T-cell (primary cell): ENCODE results near the gene CST6. TPM values are rescaled to one million over a fixed set of nuclear protein-coding genes. Genes with fewer than 3 reads are reported as not detected.

Source experiments
- ATAC-seq, 4 experiments: fragments of 200-7000 bp in 3 of 4; fragments of 150-1000 bp in 1 of 4; cut with Tn5 transposase; replicated peaks in 1 of 4; 1 replicate in 3 of 4; 2 replicates in 1 of 4; pipeline ENCODE4 v1.10.0; 2021; ENCODE audit warnings: moderate library complexity in 3 of 4, mild to moderate bottlenecking in 2 of 4, moderate number of reproducible peaks in 1 of 4
- CTCF ChIA-PET, 2 donors: fragments of 300-600 bp; sonication (Branson Sonifier 250); formaldehyde crosslinking; loops; one replicate each; lab custom pipeline; 2022; ENCODE audit warnings: antibody characterized with exemption in 2 of 2; lab: Charles Lee
- POLR2A ChIA-PET, 2 donors: fragments of 300-600 bp; sonication (Branson Sonifier 250); formaldehyde crosslinking; loops; one replicate each; lab custom pipeline; 2022; ENCODE audit warnings: antibody characterized with exemption in 2 of 2; lab: Charles Lee
- DNase-seq, 35 experiments: peaks; one replicate each; pipeline versions ENCODE4 v3.0.0 to v3.0.0-alpha.2; 2013 to 2023
- H3K27ac ChIP-seq: one replicate; pipeline ENCODE4 v1.5.1; 2013; ENCODE audit warnings: low read length
- H3K27me3 ChIP-seq, 2 experiments: replicated peaks in 1 of 2; 1 replicate in 1 of 2; 2 replicates in 1 of 2; pipeline versions ENCODE4 v1.6.1 to v1.7.0; 2013; ENCODE audit warnings: low read length in 1 of 2, mixed read lengths in 1 of 2; ENCODE audit not compliant: control insufficient read depth in 2 of 2, insufficient read depth in 2 of 2; ENCODE audit errors: extremely low read depth in 1 of 2
- H3K36me3 ChIP-seq, 2 donors: 1 replicate in 1 of 2; 2 replicates in 1 of 2; pipeline versions ENCODE4 v1.6.1 to v1.7.0; 2013; ENCODE audit warnings: low read length in 1 of 2; ENCODE audit not compliant: control insufficient read depth in 2 of 2, insufficient read depth in 1 of 2; ENCODE audit errors: extremely low read depth in 1 of 2
- H3K4me1 ChIP-seq, 2 experiments: 1 replicate in 1 of 2; 2 replicates in 1 of 2; pipeline versions ENCODE4 v1.6.1 to v1.7.0; 2013; ENCODE audit warnings: low read length in 2 of 2, mixed read lengths in 1 of 2; ENCODE audit not compliant: insufficient read depth in 2 of 2, control insufficient read depth in 1 of 2; ENCODE audit errors: extremely low read depth in 1 of 2
- H3K4me3 ChIP-seq, 2 donors: 1 replicate in 1 of 2; 2 replicates in 1 of 2; pipeline versions ENCODE4 v1.5.1 to v1.7.0; 2013; ENCODE audit warnings: mild to moderate bottlenecking in 2 of 2, low read length in 1 of 2, moderate library complexity in 1 of 2; ENCODE audit not compliant: control insufficient read depth in 1 of 2; ENCODE audit errors: extremely low read depth in 1 of 2
- H3K9me3 ChIP-seq: 2 replicates; pipeline ENCODE4 v1.7.0; 2013
- H3K27ac Mint-ChIP-seq, 2 donors: one replicate each; pipeline ENCODE4 v1.8.0; 2020 to 2021; ENCODE audit warnings: mild to moderate bottlenecking in 2 of 2, mixed read lengths in 2 of 2
- H3K27me3 Mint-ChIP-seq, 2 donors: one replicate each; pipeline ENCODE4 v1.8.0; 2021 to 2022; ENCODE audit warnings: mixed read lengths in 2 of 2
- H3K36me3 Mint-ChIP-seq: one replicate; pipeline ENCODE4 v1.8.0; 2021; ENCODE audit warnings: mixed read lengths
- H3K4me1 Mint-ChIP-seq, 3 donors: one replicate each; pipeline ENCODE4 v1.8.0; 2020 to 2022; ENCODE audit warnings: mixed read lengths in 3 of 3, mild to moderate bottlenecking in 1 of 3
- H3K4me3 Mint-ChIP-seq, 3 donors: one replicate each; pipeline ENCODE4 v1.8.0; 2020 to 2022; ENCODE audit warnings: mild to moderate bottlenecking in 3 of 3, mixed read lengths in 3 of 3, moderate library complexity in 3 of 3
- H3K9me3 Mint-ChIP-seq, 3 donors: one replicate each; pipeline ENCODE4 v1.8.0; 2020 to 2022; ENCODE audit warnings: mixed read lengths in 3 of 3
- WGBS: methylation state at CpG from one replicate; pipeline ENCODE4 v1.1.5; 2013; ENCODE audit warnings: missing lambda C conversion rate; ENCODE audit not compliant: insufficient coverage; 5-methylcytosine and 5-hydroxymethylcytosine counted together
- total RNA-seq, 35 experiments: library from RNA in 6 of 35; stranded (reverse) in 6 of 35; fragments of 120-200 nt in 1 of 35; gene quantifications; one replicate each; pipeline versions ENCODE4 v1.2.1 to v1.2.4 and lab custom pipeline; 2013 to 2026

The CST6 gene
- total RNA-seq, 5 donors from 2014 or later (not counting 1 experiment from before 2014, with no cell fraction given): not detected

DNA sequence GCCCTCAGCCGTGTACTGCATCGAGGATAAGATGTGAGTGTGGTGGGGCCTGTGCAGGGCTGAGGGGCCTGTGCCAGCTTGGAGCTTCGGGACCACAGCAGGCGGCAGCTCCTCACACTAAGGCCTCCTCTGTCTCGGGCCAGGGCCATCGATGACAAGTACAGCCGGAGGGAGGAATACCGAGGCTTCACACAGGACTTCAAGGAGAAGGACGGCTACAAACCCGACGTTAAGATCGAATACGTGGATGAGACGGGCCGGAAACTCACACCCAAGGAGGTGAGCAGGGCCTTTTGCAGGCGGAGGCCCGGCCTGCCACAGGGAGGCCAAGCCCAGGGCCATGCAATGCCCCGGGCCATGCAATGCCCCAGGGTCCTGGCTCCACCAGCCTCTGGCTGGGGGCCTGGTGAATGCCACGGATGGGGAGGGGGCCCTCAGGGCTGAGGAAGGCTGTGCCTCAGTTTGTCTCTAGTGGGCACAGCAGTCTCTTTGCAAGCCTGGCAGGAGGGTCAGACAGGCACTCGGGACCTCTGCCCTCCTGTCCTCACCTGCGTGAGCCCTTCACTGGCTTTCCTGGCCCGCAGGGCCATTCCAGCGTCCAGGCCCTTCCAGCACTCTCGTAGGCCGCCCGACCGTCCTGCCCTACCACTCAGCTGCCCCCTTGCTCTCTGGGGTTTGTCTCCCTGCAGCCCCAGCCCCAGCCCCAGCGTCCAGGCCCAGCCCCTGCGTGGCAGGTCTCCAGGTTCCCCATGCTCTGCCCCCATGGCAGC is 34.0 kb upstream of the CST6 start:
- no peaks in the 10 kb centered on the region for H3K9me3 ChIP-seq
- no peaks in the 10 kb centered on the region for H3K9me3 Mint-ChIP-seq
- no peak overlapping the region for H3K27ac ChIP-seq
- no peak overlapping the region for H3K27ac Mint-ChIP-seq
- no peaks in the 10 kb centered on the region for H3K4me1 ChIP-seq
- ATAC-seq (peak in 1 of 4 experiments; percentile 11), DNase-seq (no peak)
- no peaks in the 10 kb centered on the region for H3K27me3 Mint-ChIP-seq
- H3K36me3 ChIP-seq: peaks cover 23 to 38% of the 10 kb centered on the region in 2 donors
- ChIA-PET CTCF (no interaction called here), POLR2A (interaction anchor here in 1 of 2 donors (0.7 kb wide), 1 partner anchor 23 kb away, joined by 3 read pairs; no protein-coding TSS in a partner anchor)
- H3K27me3 ChIP-seq: no peaks in the 10 kb centered on the region
- peaks cover 0 to 6% (median 0%) of the 10 kb centered on the region in 3 donors for H3K4me1 Mint-ChIP-seq
- 97% methylated on average over 26 of the region's 29 CpGs for WGBS
- H3K4me3 Mint-ChIP-seq: no peak overlapping the region
- no peak overlapping the region for H3K4me3 ChIP-seq
- H3K36me3 Mint-ChIP-seq: peaks cover 31% of the 10 kb centered on the region

DNA sequence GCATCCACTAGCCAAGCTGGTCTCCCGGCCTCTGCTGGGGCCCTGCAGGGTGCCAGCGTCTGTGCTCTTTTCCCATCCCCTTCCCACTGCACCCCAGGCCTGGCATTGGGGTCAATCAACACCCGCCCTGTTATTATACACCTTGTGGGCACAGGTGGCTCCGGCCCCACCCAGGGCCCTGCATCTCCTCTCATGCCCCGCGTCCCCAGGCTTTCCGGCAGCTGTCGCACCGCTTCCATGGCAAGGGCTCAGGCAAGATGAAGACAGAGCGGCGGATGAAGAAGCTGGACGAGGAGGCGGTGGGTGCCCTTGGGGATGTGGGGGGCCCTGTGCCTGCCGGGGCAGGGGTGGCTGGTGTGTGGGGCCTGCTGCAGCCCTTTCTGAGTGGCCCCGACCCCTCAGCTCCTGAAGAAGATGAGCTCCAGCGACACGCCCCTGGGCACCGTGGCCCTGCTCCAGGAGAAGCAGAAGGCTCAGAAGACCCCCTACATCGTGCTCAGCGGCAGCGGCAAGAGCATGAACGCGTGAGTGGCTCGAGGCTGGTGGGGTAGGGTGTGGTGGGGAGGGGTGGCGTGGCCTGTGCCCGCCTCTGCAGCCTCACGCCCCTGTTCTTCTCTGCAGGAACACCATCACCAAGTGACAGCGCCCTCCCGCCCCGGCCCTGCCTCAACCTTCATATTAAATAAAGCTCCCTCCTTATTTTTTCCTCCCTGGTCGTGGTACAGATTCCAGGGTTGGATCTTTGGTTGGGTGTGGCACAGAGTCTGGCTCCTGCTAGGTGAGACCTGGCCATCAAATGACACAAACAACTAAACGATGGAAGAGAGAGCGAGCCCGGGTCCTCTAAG is 33.2 kb upstream of the CST6 start:
- Histone ChIP-seq H3K4me3 (no peak overlapping the region), H3K27ac (no peak overlapping the region), H3K36me3 (peaks cover 23 to 36% of the 10 kb centered on the region in 2 donors), H3K27me3 (no peaks in the 10 kb centered on the region), H3K4me1 (no peaks in the 10 kb centered on the region), H3K9me3 (no peaks in the 10 kb centered on the region)
- H3K9me3 Mint-ChIP-seq: no peaks in the 10 kb centered on the region
- 98% methylated on average over 12 of the region's 34 CpGs for WGBS
- ATAC-seq (no peak), DNase-seq (no peak)
- H3K4me3 Mint-ChIP-seq: no peak overlapping the region
- POLR2A ChIA-PET: interaction anchor here in 1 of 2 donors (0.6 to 0.7 kb wide), 2 partner anchors 13 to 24 kb away, joined by 3 to 4 read pairs; no protein-coding TSS in a partner anchor
- peaks cover 0 to 6% (median 0%) of the 10 kb centered on the region in 3 donors for H3K4me1 Mint-ChIP-seq
- H3K27ac Mint-ChIP-seq: no peak overlapping the region
- H3K27me3 Mint-ChIP-seq: no peaks in the 10 kb centered on the region
- H3K36me3 Mint-ChIP-seq: peaks cover 25% of the 10 kb centered on the region
- CTCF ChIA-PET: no interaction called here

DNA sequence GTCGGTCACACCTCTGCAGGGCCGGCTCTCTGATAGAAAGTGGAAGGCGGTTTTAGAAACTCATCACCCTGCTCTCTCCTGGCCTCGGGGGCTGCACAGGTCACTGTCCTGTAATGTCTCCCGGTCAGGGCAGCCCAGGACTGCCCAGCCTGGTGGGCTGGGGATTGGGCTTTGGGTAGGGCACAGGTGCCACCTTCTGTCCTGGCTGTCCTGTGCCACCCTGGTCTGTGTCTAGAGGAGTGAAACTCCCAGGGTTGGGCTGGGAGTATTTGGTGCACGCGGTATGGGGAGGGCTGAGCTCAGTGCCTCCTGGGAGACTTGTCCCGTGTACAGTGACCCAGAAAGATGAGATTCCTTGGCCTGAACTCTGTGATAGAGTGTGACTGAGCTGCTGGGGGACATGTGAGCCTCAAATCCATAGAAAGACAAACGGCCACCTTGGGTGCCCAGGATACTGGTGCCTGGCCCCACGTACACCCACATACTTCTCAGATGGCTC is 32.5 kb upstream of the CST6 start:
- H3K36me3 ChIP-seq: peaks cover 23 to 36% of the 10 kb centered on the region in 2 donors
- peak overlapping the region in 1 of 2 donors; percentile 52 for H3K27ac Mint-ChIP-seq
- POLR2A ChIA-PET: interaction anchor here in 1 of 2 donors (0.6 kb wide), 1 partner anchor 14 kb away, joined by 4 read pairs; no protein-coding TSS in a partner anchor
- no peaks in the 10 kb centered on the region for H3K27me3 Mint-ChIP-seq
- ATAC-seq: no peak
- H3K36me3 Mint-ChIP-seq: peaks cover 22% of the 10 kb centered on the region
- no peaks in the 10 kb centered on the region for H3K4me1 ChIP-seq
- H3K27me3 ChIP-seq: no peaks in the 10 kb centered on the region
- CTCF ChIA-PET: no interaction called here
- no peak overlapping the region for H3K4me3 Mint-ChIP-seq
- H3K27ac ChIP-seq: no peak overlapping the region
- 82% methylated on average over 5 of the region's 10 CpGs for WGBS
- H3K9me3 Mint-ChIP-seq: no peaks in the 10 kb centered on the region
- H3K4me3 ChIP-seq: no peak overlapping the region
- DNase-seq: no peak
- H3K4me1 Mint-ChIP-seq: peaks cover 0 to 6% (median 0%) of the 10 kb centered on the region in 3 donors
- no peaks in the 10 kb centered on the region for H3K9me3 ChIP-seq

DNA sequence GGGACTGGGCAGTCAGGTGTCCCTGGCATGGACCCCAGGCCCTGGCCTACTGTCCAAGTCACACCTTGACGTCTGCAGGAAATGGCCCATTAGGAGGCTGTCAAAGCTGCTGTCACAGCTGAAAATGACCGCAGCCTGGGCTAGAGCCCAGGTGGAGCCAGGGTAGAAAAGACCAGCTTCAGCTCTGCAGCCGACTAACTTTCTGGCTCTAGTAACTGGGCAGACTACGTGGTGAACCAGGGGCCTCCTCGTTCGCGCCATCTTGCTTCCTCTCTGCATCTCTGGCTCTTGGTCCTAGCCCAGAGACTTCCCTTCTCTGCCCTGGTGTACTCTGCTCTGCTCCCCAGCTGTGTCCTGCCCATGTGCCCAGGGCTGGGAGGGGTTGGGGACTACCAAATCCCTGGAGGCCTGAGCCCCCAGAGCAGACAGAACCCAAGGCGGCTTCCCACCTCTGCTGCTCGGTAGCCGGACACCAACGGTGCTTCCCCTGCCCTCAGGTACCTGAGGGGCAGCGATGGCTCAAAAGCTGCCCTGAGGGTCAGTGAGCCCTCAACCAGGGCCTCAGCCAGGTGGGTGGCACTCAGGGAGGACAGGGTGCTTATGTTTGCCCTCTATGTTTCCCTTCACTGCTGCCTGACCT is 30.6 kb upstream of the CST6 start:
- ATAC-seq (peak in 1 of 4 experiments; percentile 21), DNase-seq (no peak)
- no peak overlapping the region for H3K4me3 ChIP-seq
- H3K9me3 Mint-ChIP-seq: no peaks in the 10 kb centered on the region
- ChIA-PET POLR2A (interaction anchor here in 1 of 2 donors (0.7 kb wide), 1 partner anchor 377 kb away, joined by 3 read pairs; no protein-coding TSS in a partner anchor), CTCF (no interaction called here)
- peaks cover 15% of the 10 kb centered on the region for H3K36me3 Mint-ChIP-seq
- no peaks in the 10 kb centered on the region for H3K4me1 Mint-ChIP-seq
- H3K4me3 Mint-ChIP-seq: no peak overlapping the region
- 89% methylated on average over 12 of the region's 12 CpGs for WGBS
- H3K4me1 ChIP-seq: no peaks in the 10 kb centered on the region
- no peaks in the 10 kb centered on the region for H3K27me3 ChIP-seq
- H3K9me3 ChIP-seq: no peaks in the 10 kb centered on the region
- H3K27ac ChIP-seq: no peak overlapping the region
- H3K27ac Mint-ChIP-seq: no peak overlapping the region
- no peaks in the 10 kb centered on the region for H3K27me3 Mint-ChIP-seq
- H3K36me3 ChIP-seq: peaks cover 20 to 32% of the 10 kb centered on the region in 2 donors

DNA sequence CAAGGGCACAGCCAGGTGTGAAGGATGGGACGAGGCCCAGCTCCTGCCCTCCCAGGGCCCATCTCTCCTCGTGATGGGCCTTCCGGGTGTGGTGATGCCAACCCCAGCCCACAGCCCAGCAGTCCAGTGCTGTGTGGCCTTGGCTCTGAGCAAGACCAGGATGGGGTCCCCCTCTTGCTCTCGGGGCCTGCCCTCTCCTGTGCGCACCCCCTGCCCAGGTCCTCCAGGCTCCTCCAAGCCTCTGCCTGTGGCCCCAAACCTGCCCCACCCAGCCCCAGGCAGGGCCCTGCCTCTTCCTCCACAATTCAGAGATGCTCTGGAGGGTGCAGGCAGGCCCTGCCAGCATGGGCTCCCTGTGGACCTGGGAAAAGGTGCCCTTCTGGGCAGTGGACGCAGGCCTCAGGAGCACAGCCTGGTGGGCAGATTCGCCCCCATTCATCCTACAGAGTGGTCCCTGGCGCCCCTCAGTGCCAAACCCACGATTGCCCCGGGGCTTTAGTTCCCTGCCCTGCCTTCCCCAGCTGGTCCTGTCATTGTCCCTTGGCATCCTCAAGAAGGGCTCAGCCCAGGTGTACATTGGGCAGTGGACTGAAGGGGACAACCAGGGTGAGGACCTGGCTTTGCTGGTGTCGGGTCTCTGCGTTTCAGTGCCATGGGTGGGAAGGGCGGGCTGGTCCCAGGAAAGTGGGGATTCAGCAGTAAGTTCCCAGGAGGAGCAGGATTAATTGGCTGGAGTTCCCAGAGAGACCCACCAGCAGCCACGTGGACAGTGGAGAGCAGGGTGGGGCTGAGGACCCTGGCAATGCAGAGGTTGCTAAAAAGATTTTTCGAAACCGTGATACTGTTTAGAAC is 29.6 kb upstream of the CST6 start:
- Mint-ChIP-seq H3K27me3 (no peaks in the 10 kb centered on the region), H3K9me3 (no peaks in the 10 kb centered on the region), H3K4me1 (no peaks in the 10 kb centered on the region), H3K27ac (no peak overlapping the region), H3K4me3 (no peak overlapping the region), H3K36me3 (peaks cover 9% of the 10 kb centered on the region)
- ChIA-PET CTCF (interaction anchor here in 1 of 2 donors (0.5 to 0.6 kb wide), 2 partner anchors 177 to 185 kb away, joined by 3 read pairs; no protein-coding TSS in a partner anchor), POLR2A (interaction anchor here in 1 of 2 donors (0.6 kb wide), 1 partner anchor 11 kb away, joined by 5 read pairs; no protein-coding TSS in a partner anchor)
- H3K27ac ChIP-seq: no peak overlapping the region
- no peaks in the 10 kb centered on the region for H3K27me3 ChIP-seq
- H3K36me3 ChIP-seq: peaks cover 14 to 22% of the 10 kb centered on the region in 2 donors
- 91% methylated on average over 13 of the region's 16 CpGs for WGBS
- no peaks in the 10 kb centered on the region for H3K4me1 ChIP-seq
- H3K9me3 ChIP-seq: no peaks in the 10 kb centered on the region
- no peak for DNase-seq
- no peak overlapping the region for H3K4me3 ChIP-seq
- ATAC-seq: peak in 3 of 4 experiments; percentile 14 to 19 (median 19)
